HEK293T (cell line): ENCODE measurements around the gene KBTBD8.

Source experiments
- ARNT ChIP-seq: fragments of 450-650 bp; IDR thresholded peaks from 2 replicates; pipeline ENCODE4 v1.6.1; 2017; ENCODE audit warnings: mild to moderate bottlenecking
- BHLHE40 ChIP-seq: fragments of 450-650 bp; IDR thresholded peaks from 2 replicates; pipeline ENCODE4 v1.6.1; 2016; ENCODE audit warnings: mild to moderate bottlenecking, moderate library complexity, borderline replicate concordance
- ELF4 ChIP-seq: fragments of 450-650 bp; IDR thresholded peaks from 2 replicates; pipeline ENCODE4 v1.6.1; 2017; ENCODE audit warnings: antibody characterized with exemption
- FOXA1 ChIP-seq: fragments of 450-650 bp; IDR thresholded peaks from 2 replicates; pipeline ENCODE4 v1.6.1; 2016; ENCODE audit warnings: mild to moderate bottlenecking
- FOXK2 ChIP-seq: fragments of 450-650 bp; IDR thresholded peaks from 2 replicates; pipeline ENCODE4 v1.6.1; 2016; ENCODE audit warnings: mild to moderate bottlenecking
- FOXM1 ChIP-seq: fragments of 450-650 bp; IDR thresholded peaks from 2 replicates; pipeline ENCODE4 v1.6.1; 2017; ENCODE audit warnings: mild to moderate bottlenecking, borderline replicate concordance
- NFRKB ChIP-seq: fragments of 450-650 bp; IDR thresholded peaks from 2 replicates; pipeline ENCODE4 v1.6.1; 2016; ENCODE audit warnings: mild to moderate bottlenecking, moderate library complexity
- SP1 ChIP-seq: fragments of 450-650 bp; IDR thresholded peaks from 2 replicates; pipeline ENCODE4 v1.6.1; 2017
- SUZ12 ChIP-seq: fragments of 450-650 bp; IDR thresholded peaks from 2 replicates; pipeline ENCODE4 v1.6.1; 2016; ENCODE audit warnings: mild to moderate bottlenecking
- TARDBP ChIP-seq: fragments of 450-650 bp; IDR thresholded peaks from 2 replicates; pipeline ENCODE4 v1.6.1; 2016
- TF ChIP-seq, protein P1 (sequence below): fragments of 450-650 bp; IDR thresholded peaks from 2 replicates; pipeline ENCODE4 v1.6.1; 2016

DNA sequence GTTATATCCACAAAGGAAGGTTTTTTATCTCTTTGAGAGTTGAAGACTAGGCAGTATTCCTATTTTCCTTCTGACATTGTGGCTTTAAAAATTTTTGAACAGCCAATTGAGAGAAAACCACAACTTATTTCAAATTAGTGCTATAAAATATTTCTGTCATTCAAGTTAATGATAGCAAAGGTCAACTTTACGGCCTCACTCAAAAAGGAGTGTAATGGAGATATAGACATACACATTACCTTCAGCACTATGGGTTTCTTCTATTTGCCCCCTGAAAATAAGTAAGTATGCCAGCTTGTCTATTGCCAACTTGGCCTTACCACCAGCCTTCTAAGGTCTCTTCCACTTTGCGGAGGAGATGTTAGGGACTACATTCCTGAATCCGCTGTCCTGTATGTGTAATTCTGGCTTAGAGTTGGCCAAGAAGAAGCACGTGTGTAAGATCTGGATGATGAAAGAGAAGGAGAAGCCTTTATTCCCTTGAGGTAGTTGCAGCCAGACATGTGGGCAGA lies 44.1 kb upstream of the KBTBD8 start:
- TF ChIP-seq ELF4 = no peak
- no peak for TF ChIP-seq BHLHE40
- TF ChIP-seq SUZ12 = no peak
- no peak for TF ChIP-seq FOXK2
- TF ChIP-seq FOXM1 = no peak
- TF ChIP-seq TARDBP = no peak
- TF ChIP-seq, protein P1, sequence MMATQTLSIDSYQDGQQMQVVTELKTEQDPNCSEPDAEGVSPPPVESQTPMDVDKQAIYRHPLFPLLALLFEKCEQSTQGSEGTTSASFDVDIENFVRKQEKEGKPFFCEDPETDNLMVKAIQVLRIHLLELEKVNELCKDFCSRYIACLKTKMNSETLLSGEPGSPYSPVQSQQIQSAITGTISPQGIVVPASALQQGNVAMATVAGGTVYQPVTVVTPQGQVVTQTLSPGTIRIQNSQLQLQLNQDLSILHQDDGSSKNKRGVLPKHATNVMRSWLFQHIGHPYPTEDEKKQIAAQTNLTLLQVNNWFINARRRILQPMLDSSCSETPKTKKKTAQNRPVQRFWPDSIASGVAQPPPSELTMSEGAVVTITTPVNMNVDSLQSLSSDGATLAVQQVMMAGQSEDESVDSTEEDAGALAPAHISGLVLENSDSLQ = no peak
- TF ChIP-seq FOXA1 = no peak
- TF ChIP-seq SP1 = no peak
- no peak for TF ChIP-seq ARNT
- no peak for TF ChIP-seq NFRKB
